NCI-H226 (cell line): ENCODE results near the gene PET100.

Source experiments
- DNase-seq: peaks from one replicate; pipeline ENCODE4 v3.0.0-alpha.2; 2015

The PET100 gene

DNA sequence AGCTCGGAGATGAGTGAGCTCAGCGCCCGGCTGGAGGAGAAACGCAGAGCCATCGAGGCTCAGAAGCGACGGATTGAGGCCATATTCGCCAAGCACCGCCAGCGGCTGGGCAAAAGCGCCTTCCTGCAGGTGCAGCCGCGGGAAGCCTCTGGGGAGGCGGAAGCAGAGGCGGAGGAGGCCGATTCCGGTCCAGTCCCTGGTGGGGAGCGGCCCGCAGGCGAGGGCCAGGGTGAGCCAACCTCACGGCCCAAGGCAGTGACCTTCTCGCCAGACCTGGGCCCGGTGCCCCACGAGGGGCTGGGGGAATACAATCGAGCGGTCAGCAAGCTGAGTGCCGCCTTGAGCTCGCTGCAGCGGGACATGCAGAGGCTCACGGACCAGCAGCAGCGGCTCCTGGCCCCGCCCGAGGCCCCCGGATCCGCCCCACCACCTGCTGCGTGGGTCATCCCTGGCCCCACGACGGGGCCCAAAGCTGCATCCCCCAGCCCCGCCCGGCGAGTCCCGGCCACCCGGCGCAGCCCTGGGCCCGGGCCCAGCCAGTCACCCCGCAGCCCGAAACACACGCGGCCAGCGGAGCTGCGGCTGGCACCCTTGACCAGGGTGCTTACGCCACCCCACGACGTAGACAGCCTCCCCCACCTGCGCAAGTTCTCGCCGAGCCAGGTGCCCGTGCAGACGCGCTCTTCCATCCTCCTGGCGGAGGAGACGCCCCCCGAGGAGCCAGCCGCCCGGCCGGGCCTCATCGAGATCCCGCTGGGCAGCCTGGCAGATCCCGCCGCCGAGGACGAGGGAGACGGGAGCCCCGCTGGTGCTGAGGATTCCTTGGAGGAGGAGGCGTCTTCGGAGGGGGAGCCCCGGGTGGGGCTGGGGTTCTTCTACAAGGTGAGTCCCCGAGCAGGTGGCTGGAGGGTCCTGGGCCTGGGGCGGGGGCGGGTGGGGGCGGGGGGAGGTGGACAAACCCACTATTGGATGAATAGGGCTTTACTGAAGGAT, 17.0 kb upstream of the PET100 start:
- DNase-seq = no peak

DNA sequence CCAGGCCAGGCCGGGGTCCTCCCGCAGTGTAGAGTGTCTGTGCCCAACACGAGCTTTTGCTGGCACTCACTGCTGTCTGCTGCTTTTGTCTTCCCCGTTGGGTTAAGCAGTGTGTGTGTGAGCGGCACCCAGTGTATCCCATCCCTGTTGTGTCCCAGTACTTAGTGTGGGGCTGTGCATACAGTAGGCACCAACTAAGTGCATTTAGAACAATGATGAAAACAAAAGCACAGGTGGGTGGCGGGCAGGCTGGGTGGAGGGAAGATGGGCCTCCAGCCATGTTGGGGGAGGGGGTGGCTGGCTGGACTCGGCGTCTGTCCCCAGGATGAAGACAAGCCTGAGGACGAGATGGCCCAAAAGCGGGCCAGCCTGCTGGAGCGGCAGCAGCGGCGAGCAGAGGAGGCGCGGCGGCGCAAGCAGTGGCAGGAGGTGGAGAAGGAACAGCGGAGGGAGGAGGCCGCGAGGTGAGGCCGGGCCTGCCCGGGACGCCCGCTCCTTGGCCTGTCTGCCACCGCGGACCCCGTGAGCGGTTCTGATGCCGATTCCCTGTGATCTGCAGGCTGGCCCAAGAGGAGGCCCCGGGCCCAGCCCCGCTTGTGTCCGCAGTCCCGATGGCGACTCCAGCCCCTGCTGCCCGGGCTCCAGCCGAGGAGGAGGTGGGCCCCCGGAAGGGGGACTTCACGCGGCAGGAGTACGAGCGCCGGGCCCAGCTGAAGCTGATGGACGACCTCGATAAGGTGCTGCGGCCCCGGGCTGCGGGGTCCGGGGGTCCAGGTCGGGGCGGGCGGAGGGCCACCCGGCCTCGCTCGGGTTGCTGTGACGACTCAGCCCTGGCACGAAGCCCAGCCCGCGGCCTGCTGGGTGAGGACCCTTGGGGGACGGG, 14.5 kb upstream of the PET100 start:
- DNase-seq = no peak

DNA sequence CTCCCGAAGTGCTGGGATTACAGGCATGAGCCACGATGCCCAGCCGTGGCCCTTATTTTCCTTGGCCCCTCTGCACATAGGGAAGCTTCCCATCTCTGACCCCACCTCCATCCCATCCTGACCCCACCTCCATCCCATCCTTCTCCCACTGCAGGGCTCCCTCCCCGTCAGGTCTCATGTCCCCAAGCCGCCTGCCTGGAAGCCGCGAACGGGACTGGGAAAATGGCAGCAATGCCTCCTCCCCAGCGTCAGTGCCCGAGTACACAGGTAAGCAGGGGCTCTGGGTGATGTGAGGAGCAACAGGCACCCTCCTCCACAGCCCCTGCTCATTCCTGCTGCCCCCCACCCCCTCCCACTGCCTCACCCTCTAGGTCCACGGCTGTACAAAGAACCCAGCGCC, 12.4 kb upstream of the PET100 start:
- no peak for DNase-seq

DNA sequence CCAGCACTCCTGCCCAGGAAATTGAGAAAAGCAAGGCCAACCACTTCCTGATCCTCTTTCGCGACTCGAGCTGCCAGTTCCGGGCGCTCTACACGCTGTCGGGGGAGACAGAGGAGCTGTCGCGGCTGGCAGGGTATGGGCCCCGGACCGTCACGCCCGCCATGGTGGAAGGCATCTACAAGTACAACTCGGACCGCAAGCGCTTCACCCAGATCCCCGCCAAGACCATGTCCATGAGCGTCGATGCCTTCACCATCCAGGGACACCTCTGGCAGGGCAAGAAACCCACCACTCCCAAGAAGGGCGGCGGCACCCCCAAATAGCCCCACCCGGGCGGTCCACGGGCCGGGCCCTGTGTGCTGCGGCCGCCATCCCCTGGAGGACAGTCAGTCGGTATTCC, 11.9 kb upstream of the PET100 start:
- DNase-seq = no peak

DNA sequence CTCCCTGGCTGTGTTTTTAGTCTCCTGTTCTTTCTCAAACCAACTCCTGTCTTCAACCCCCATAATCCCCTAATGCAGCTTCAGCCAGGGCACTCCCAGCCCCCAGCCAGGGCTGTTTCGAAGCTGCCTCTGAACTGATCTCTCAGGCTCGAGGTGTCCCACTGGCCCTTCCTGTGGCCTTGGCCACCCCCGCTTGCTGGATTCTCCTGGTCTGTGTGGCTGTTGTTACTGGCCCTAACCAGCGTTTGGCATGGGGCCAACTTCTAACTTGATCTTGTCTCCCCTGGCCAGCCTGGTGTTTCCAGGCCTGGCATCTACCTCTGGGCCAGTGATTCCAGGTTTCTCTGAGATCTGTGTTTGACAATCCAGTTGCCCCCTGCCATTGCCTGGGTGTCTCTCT, 11.2 kb upstream of the PET100 start:
- DNase-seq = no peak

DNA sequence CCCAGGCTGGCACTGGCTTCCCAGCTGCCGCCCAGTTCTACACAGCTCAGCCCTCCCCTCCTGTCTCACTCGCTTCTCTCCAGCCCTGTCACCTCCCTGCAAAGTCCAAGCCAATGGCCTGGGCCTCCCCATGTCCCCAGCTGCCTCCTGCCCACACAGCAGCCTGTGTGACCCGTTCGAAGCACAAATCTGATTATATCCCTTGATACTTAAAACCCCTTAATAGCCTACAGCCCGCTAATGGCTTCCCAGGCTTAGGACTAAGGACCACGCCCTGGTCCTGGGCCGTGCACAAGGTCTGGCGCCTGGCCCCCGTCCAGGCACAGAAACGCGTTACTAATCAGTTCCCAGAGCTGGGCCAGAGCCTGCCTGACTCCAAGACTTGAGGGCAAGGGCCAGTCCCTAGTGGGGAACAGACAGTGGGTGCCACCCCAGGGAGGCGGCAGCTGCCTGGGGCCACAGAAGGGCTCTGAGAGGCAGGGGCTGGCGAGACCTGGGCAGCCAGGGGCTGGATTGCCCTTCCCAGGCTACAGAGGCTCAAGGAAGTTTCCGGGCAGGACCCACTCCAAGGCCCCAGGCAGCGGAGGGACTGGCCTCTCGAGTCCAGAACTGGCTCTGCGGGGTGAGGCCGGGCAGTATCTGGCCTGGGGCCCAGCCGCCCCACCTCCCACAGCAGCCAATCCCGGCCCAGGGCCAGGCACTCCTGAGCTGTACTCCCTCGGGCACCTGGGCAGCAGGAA, 10.7 kb upstream of the PET100 start:
- peak; percentile 24 for DNase-seq

DNA sequence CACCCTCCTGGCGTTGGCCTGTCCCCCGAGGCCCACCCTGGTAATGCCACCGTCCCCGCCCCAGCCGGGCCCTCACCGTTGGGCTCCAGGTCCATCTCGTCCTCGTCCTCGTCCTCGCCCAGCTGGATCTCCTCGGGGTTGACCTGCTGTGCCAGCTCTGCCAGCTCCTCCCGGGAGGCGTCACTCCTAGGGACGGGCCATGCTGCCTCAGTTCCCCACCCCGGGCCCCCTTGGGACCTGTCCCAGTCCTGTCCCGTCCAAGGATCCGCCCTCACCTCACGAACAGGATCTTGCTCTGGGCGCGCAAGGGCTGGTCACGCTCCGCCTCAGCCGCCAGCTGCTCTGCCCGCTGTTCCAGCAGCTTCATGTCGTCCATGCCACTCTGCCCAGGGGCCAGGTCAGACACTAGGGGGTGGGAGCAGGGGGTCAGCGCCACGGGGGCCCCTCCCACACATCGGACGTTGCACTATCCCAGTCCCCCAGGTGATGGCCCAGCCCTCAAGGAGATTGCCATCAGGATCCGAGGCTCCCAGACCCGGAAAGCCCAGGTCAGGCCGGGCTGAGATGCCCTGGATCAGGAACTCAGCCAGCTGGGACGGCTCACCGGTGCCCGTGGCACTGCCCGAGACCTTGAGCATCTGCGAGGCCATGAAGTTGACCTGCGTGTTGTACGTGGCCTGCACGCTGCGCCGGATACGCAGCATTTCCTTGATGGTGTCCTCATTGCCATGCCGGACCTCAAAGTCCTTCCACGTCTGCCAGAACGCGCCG, 9.7 kb upstream of the PET100 start:
- no peak for DNase-seq

DNA sequence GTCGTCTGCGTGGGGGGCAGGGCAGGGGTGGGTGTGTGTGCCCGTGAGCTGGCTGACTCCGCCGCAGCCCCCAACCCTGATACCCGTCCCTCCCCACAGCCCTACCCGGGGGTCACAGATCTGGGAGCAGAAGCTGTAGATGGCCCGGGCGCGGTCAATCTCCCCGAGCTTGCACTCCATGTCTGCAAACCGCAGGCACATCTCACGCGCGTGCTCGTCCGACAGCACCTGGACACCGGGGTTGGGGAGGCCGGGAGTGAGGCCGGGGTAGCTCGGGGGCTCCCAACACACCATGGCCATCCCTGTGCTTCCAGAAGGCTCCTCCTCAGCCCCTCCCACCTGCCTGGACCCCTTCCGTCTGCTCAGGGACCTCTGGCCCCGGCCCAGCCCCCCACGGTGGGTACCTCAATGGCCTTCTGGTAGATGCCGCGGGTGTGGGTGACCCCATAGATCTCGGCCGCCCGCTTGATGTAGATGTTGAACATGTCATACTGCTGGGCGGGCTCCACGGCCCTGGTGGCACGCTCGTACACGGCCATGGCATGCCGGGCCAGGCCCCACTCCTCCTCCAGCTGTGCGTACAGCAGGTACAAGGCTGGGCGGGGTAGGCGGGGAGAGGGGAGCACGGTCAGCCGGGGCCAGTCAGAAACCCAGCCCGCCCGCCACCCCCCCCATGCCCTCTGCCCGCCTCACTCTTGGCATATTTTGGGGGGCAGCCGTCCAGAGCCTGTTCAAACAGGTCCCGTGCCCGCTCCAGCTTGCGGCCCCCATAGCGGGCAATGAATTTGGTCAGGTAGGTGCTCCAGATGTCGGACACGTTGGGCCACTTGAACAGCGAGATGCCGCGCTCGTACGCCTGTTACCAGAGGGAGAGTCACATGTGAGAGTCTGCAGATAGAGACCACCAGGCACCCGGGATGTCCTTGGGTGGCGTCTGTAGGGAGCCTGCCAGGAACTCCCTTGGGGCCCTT, 8.9 kb upstream of the PET100 start:
- no peak for DNase-seq

DNA sequence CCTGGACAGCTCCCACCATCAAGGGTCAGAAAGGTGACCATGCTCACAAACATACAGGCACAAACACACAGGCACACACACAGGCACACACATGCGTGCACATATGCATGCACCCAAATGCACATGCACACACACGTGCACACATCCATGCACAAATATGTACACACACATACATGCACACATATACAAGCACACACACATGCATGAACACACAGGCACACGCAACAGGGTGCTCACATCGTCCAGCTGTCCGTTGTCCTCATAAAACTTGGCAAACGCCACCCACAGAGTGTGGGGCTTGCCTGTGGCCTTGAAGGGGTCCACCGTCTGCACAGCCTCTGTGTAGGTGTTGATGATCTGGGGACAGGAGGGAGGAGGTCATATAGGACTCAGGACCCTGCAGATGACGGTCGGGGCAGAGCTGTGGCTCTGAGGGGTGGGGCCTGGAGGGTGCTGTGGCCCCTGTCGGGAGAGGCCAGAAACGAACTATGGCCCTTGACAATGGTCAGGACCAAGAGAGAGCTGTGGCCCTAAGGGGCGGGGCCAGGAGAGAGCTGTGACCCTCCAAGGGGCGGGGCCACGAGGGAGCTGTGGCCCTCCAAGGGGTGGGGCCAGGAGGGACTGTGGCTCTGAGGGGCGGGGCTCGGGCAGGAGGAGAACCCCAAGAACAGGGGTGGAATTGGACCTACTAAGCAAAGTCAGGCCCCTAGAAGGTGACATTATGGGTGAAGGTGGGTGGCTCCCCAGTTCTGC, 6.5 kb upstream of the PET100 start:
- DNase-seq = no peak

DNA sequence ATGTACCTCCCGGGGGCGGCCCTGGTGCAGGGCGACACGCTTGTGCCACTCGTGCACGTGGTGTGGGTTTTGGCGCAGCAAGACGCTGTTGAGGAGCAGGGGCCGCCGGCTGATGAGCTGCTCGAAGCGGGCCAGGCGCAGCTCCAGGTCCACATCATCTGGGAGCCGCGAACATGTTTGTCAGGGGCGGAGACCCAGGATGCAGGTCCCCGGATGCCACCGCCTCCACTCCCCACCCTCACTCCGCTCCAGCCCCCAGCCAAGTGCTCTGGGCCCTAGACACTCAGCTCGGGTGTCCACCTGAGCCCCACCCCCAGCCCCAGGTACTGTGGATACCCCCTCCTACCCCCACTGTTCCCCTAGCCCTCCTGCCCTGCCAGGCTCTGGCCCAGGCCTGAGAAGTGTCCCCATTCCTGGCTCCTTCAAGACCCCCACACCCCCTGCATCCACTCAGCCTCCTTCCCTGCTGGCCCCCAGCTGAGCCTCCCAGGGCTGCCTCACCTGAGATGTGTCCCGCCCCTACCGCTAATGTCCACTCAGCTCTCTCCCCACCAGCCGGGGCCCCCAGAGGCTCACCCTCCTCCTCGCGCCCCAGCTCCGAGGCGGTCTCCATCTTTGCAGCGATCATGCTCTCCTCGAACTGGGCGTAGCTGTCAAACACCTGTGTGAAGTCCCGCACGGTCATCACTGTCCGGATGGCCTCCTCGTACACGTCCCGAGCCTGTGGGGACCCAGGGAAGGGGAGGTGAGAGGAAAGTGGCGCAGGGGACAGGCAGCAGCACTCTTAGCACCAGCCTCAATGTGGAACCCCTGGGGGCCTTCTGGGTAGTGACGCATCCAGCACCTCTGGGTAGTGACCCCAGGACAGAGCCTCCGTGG, 5.6 kb upstream of the PET100 start:
- DNase-seq = no peak

DNA sequence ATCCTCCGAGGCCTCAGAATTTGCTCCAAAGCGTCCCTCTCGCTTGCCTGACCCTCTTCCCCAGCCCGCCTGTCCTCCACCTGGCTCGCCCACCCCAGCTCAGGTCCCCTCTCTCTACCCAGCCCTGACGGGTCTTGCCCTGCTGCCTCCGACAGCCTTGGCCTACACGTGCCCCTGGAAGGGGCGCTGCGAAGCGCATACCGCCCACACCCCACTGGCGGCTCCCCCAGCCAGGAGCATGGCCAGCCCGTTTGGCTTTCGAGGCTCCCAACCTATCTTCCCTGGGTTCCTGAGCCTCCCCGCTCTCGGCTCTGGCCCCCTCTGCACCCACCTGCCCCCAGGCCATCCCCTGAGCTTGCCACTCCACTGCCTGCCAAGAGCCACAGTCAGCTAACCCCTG, 4.8 kb upstream of the PET100 start:
- no peak for DNase-seq

DNA sequence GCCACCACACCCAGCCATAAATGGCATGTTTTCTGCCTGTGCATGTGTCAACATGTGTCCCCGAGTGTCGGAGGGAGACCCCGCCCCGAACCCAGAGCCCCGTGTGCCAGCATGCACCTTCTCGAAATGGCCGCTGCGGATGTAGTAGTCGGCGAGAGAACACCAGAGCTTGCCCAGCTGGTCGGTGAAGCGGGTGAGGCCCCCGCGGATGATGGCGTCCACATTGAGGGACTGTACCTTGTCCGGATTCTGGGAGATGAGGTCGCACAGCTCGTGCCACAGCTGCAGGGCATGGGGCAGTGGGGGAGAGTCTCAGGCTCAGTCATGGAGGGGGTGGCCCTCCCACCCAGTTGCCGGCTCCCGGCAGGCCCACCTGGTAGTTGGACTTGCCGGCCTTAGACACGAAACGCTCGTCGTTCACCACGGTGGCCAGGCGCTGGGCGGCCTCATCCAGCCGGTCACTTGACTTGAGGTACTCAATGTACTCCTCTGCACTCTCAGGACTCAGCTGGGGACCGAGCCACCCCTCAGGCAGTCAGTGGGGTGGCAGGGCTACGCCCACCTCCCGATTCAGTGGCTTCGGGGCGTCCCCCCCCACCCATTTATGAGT, 3.7 kb upstream of the PET100 start:
- no peak for DNase-seq

DNA sequence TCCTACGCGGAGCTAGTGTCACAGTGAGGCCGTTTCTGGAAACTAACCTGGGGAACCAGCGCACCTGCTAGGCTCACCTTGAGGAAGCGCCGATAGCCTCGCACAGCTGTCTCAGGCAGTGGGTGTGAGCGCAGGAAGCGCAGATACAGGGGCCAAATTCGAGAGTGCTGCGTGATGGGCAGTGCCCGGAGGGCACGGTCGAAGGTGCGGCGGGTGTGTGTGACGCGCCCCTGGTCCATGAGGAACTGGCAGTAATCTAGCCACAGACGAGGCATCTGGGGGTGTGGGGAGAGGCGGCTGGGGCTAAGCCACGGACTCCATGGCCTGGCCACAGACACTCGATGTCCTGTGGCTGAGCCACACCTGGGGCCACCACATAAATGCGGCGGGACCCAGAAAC, 2.4 kb upstream of the PET100 start:
- DNase-seq = no peak

DNA sequence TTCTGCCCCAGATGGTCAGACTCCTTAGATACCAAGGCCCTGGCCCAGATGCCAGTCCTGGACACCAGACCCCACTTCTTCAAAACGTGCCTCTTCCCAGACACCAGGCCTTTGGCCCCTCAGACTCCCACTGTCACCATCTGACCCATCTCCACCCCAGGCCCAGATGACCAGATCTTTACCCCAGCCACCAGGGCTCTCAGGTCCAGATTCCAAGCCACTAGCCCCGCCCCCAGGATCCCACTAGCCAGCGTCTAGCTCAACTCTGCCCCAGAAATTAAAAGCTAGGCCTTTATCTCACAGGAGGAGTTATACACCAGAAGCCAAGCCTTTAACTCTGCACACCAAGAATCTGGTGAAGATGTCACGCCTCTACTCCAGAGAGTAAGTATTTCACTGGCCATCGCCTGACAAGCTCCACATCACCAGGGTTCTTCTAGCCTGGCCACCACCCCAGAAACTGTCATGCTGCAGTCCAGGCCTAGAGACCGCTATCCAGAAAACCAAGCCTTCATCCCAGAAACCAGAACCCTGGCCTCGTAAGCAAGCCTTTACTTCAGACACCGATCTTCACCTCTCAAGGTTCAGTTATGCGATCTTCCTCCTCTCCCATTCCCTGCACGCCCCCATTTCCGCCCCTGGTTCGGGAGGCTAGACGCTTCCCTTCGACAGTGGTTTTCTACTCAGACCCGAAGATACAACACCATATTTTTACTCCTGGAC, 843 bp upstream of the PET100 start:
- no peak for DNase-seq

DNA sequence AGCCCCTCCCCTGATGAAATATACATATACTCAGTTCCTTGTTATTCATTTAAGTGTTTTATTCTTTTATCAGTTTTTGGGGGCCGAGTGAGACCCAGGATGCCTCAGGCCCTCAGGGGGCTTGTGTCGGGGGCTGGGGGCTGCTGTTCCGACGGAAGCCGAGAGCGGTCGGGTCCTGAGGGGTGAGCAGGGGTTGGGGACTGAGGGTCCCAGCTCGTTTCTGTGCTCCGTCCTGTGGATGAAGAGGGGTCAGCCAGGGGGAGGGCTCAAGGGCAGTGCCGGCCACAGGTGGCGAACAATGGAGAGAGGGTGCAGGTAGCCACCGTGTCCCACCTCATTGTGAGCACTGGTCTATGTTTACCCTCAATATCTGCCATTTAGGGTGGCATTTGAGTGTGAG, 2.0 kb downstream of the PET100 start:
- no peak for DNase-seq

DNA sequence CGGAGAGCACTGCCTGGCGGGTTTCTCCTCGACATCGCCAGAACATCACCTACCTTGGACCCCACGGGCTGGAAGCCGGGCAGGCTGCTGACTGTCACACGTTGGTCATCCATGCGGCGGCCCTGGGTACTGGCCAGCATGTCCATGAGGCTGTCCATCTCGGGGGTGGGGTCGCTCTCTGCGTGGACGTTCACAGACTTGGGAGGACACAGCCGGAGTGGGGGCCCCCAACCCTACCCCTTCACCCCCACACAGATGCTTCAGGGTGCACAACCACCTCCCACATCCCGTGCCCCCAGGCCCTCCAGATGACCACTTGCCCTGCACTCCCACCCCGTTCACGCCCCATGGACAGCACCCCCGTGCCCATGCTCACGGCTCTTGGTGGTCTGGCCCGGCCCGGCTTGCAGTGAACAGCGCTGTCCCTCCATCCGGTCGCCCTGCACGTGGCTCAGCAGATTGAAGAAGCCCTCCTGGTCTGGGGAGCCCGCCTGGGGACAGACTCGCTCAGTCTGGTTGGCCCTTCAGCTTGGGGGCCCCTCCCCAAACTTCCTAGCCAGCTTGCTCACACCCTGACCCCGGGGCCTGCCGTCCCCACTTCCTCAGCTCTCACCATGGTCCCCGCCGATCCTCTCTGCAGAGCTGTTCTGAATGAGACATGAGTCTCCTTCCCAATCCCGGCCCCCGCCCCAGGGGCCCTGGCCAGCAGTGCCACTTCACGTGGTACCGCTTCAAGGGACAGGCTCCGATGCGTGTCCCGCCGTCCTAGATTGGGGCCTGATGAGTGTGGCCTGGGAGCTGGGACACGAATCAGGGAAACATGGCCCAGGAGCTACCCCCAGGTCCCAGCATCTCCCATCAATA, 3.0 kb downstream of the PET100 start:
- DNase-seq = no peak

DNA sequence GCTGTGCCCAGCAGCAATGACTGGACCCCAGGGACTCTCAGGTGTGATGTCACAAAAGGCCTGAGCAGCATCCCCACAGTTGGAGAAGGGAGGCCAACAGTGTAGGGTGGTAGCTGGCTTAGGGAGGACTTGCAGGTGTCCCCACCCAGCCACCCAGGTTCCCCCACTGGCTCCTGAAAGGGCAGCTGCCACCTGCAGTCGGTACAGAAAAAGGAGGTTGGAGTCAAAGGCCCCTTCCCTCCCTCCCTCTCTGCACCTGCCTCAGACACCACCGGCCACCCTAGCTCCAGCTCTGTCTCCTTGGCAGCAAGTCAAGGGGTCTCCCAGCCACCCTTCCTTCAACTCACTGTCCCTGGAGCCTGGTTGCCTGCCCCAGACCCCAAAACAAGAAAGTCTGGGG, 4.1 kb downstream of the PET100 start, which contains the start of gene PCP2:
Gene PCP2 (minus strand): TSS at position 22 of the 400 bp plus-strand sequence. CDS start 262 bp downstream, outside the sequence.
- DNase-seq = no peak
